MCF 10A (cell line): Measurements from ENCODE around the gene SLC25A42. TPM values are rescaled to one million over a fixed set of nuclear protein-coding genes. Genes with fewer than 3 reads are reported as not detected.

Experiments
- BruUV-seq: library from RNA; stranded (reverse); fragments of 400-500 nt; replicated peaks from 2 replicates; lab custom pipeline; 2021; lab: Mats Ljungman, UMichigan
- CTCF ChIA-PET: fragments of 300-600 bp; sonication (Branson Sonifier 250); formaldehyde crosslinking; extraction: SDS; loops from one replicate; lab custom pipeline; 2021; ENCODE audit warnings: antibody characterized with exemption, inconsistent platforms; lab: Yijun Ruan, JAX
- POLR2A ChIA-PET: fragments of 300-600, 350-650 bp; sonication (Branson Sonifier 250); formaldehyde crosslinking; extraction: SDS; loops from one replicate; lab custom pipeline; 2020; ENCODE audit warnings: antibody characterized with exemption, inconsistent platforms; lab: Yijun Ruan, JAX
- DNase-seq: peaks from one replicate; pipeline ENCODE4 v3.0.0-alpha.2; 2018; ENCODE audit not compliant: unreplicated experiment
- H3K27ac Mint-ChIP-seq: one replicate; pipeline ENCODE4 v1.8.0; 2022; ENCODE audit warnings: mild to moderate bottlenecking, low read depth, mixed read lengths; ENCODE audit not compliant: unreplicated experiment
- H3K27me3 Mint-ChIP-seq: one replicate; pipeline ENCODE4 v1.8.0; 2022; ENCODE audit warnings: mixed read lengths; ENCODE audit not compliant: insufficient read depth, unreplicated experiment
- H3K36me3 Mint-ChIP-seq: one replicate; pipeline ENCODE4 v1.8.0; 2022; ENCODE audit warnings: mild to moderate bottlenecking, moderate library complexity, mixed read lengths; ENCODE audit not compliant: insufficient read depth, unreplicated experiment
- H3K4me1 Mint-ChIP-seq: one replicate; pipeline ENCODE4 v1.8.0; 2022; ENCODE audit warnings: mixed read lengths; ENCODE audit not compliant: insufficient read depth, unreplicated experiment
- H3K4me3 Mint-ChIP-seq: one replicate; pipeline ENCODE4 v1.8.0; 2022; ENCODE audit warnings: mild to moderate bottlenecking, moderate library complexity, mixed read lengths; ENCODE audit not compliant: unreplicated experiment
- H3K9me3 Mint-ChIP-seq: one replicate; pipeline ENCODE4 v1.8.0; 2022; ENCODE audit warnings: mixed read lengths; ENCODE audit not compliant: unreplicated experiment
- intact Hi-C: fragments of 100-400 bp; cut with micrococcal nuclease; formaldehyde crosslinking; loops from 2 replicates; pipeline ENCODE4 v1.14.1; 2022
- total RNA-seq: library from RNA; stranded (reverse); gene quantifications from 2 replicates; pipeline ENCODE4 v1.2.3, GENCODE V29; 2022
- TF ChIP-seq, protein P1 (sequence below): fragments of 200-600 bp; IDR thresholded peaks from one replicate; pipeline ENCODE4 v1.8.0; 2022; ENCODE audit warnings: antibody characterized with exemption, mild to moderate bottlenecking; ENCODE audit not compliant: unreplicated experiment

Gene SLC25A42
- total RNA-seq, 1 experiment from 2014 or later, result 3.1 TPM

DNA sequence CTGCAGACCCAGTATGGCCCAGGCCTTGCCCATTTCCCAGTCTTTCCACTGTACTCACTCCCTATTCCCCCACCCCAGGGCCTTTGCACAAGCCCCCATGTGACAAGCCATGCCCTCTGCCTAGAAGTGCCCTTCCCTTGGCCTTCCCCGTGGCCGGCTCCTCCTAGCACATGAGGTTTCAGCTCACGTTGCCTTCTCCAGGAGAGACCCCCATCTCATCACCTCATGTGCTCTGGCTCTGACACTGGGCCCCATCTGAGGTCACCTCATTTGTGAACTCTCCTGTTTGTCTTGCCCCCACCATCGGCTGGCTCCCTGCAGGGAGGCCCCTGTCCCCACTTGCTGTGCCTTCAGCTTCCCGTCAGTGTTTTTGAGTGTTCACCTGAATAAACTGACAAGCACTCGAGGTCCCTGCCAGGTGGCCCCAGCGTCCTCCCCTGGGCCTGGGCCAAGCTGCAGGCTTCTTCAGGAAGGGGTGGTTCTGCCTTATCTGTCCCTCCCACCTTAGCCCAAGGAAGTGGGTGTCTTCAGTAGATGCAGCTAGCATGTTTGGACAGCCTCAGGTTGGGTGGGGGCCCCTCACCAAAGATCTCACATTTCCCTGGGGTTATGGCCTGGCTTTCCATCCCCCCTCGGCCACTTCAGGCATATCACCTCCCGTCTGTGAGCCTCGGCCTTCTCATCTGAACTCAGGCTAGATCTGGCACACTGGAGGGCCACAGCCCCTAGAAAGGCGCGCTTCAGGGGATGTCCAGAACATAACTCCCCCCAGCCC, 3.8 kb upstream of the SLC25A42 start:
- H3K4me1 Mint-ChIP-seq, result peaks cover 15% of the 10 kb centered on the region
- BruUV-seq, result no TSS peak
- no peaks in the 10 kb centered on the region for H3K27me3 Mint-ChIP-seq
- intact Hi-C loops, result loop anchor here (5.0 kb wide), 1 partner anchor 77 kb away; the partner anchor contains the start of gene TMEM161A
- H3K36me3 Mint-ChIP-seq, result peaks cover 22% of the 10 kb centered on the region
- no peaks in the 10 kb centered on the region for H3K9me3 Mint-ChIP-seq
- ChIA-PET CTCF (interaction anchor here (0.6 to 0.7 kb wide), 2 partner anchors 51 to 86 kb away, joined by 3 read pairs; no protein-coding TSS in a partner anchor), POLR2A (no interaction called here)
- H3K4me3 Mint-ChIP-seq, result no peak overlapping the region
- no peak overlapping the region for H3K27ac Mint-ChIP-seq
- TF ChIP-seq, protein P1, sequence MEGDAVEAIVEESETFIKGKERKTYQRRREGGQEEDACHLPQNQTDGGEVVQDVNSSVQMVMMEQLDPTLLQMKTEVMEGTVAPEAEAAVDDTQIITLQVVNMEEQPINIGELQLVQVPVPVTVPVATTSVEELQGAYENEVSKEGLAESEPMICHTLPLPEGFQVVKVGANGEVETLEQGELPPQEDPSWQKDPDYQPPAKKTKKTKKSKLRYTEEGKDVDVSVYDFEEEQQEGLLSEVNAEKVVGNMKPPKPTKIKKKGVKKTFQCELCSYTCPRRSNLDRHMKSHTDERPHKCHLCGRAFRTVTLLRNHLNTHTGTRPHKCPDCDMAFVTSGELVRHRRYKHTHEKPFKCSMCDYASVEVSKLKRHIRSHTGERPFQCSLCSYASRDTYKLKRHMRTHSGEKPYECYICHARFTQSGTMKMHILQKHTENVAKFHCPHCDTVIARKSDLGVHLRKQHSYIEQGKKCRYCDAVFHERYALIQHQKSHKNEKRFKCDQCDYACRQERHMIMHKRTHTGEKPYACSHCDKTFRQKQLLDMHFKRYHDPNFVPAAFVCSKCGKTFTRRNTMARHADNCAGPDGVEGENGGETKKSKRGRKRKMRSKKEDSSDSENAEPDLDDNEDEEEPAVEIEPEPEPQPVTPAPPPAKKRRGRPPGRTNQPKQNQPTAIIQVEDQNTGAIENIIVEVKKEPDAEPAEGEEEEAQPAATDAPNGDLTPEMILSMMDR, result no peak
- DNase-seq, result no peak

DNA sequence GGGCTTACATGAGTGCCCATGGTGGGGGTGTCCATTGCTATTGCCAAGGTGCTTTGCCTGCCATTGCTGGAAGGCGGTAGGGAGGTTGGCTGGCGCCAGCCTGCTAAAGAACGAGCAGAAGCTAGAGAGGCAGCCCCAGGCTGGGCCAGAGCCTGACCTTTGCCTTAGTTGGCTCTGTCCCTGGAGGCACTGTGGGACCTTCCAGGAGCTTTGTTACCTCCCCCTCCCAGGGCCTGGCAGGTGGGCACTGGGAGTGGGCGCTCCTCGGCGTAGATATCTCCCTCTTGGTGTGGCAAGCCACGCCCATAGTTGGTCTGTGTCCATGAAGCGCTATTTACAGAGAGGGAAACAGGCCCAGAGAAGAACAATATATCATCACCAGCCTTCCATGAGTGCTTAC, 2.3 kb upstream of the SLC25A42 start:
- TF ChIP-seq, protein P1, result no peak
- no peak overlapping the region for H3K27ac Mint-ChIP-seq
- intact Hi-C loops, result loop anchor here (5.0 kb wide), 1 partner anchor 76 kb away; the partner anchor contains the start of gene TMEM161A

DNA sequence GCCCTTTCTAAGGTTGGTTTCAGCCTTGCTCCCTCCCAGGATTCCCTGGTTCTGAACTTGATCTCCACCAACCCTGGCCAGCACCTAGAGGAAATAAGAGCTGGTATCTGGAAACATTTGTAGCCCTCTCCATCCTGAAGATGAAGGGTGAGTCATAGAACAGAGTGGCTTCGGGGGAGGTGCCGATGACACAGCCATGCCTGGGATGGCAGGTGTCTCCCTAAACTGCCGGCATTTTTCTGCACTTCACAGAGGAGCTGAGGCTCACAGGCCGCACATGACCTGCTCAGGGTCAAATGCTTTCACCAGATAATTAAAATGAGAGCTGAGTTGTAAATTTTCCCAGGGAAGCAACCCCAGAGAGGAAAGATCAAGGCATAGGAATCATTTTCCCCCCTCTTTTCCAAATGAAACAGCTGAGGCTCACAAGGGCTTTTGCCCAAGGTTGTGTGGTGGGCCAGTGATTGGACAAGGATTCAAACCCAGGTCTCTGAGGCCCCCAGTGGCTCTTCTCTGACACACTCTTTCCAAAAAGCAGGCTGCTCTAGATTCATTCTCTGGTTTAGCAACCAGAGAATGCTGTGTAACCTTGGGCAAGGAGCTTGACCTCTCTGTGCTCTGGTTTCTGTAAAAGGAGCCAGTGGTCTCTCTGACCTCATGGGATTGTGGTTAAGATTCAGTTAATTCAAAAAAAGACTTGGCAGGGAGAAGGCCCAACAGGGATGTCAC, 1.2 kb upstream of the SLC25A42 start:
- BruUV-seq, result TSS peak; percentile 8
- Mint-ChIP-seq H3K4me1 (peaks cover 15% of the 10 kb centered on the region), H3K36me3 (peaks cover 18% of the 10 kb centered on the region), H3K27me3 (no peaks in the 10 kb centered on the region), H3K9me3 (no peaks in the 10 kb centered on the region), H3K4me3 (peak overlapping the region; percentile 83), H3K27ac (no peak overlapping the region)
- peak; percentile 51 for DNase-seq
- ChIA-PET POLR2A (interaction anchor here (0.6 to 1.6 kb wide), 12 partner anchors 9 to 505 kb away, joined by 3 to 7 read pairs (median 3); partner anchors contain the start of genes COPE, KXD1 and NR2C2AP), CTCF (interaction anchor here (0.6 to 1.5 kb wide), 5 partner anchors 8 to 229 kb away, joined by 3 to 4 read pairs (median 3); no protein-coding TSS in a partner anchor)
- TF ChIP-seq, protein P1, result no peak
- intact Hi-C loops, result loop anchor here (5.0 kb wide), 1 partner anchor 75 kb away; the partner anchor contains the start of gene TMEM161A

More for the DNA sequence above, 2.3 kb upstream of the SLC25A42 start:
- Mint-ChIP-seq H3K27me3 (no peaks in the 10 kb centered on the region), H3K36me3 (peaks cover 18% of the 10 kb centered on the region), H3K4me3 (no peak overlapping the region), H3K9me3 (no peaks in the 10 kb centered on the region), H3K4me1 (peaks cover 15% of the 10 kb centered on the region)
- no peak for DNase-seq
- CTCF ChIA-PET, result interaction anchor here (0.7 kb wide), 1 partner anchor 110 kb away, joined by 3 read pairs; no protein-coding TSS in a partner anchor
- BruUV-seq, result no TSS peak
- POLR2A ChIA-PET, result no interaction called here
